HG03571 (cell line): ENCODE measurements around the gene FAM3A.
A peak's percentile ranks its signal among the peaks of the same experiment; 100 is the strongest.
"Not testable (repeated sequence)": the region's sequence is repeated elsewhere in the genome, so short reads cannot be mapped to it uniquely, and the experiment has no call there.

ENCODE experiments used
- ATAC-seq: cut with Tn5 transposase; IDR thresholded peaks from one replicate; pipeline ENCODE4 v1.9.1; 2021; ENCODE audit not compliant: unreplicated experiment

The FAM3A gene, protein sequence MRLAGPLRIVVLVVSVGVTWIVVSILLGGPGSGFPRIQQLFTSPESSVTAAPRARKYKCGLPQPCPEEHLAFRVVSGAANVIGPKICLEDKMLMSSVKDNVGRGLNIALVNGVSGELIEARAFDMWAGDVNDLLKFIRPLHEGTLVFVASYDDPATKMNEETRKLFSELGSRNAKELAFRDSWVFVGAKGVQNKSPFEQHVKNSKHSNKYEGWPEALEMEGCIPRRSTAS

DNA sequence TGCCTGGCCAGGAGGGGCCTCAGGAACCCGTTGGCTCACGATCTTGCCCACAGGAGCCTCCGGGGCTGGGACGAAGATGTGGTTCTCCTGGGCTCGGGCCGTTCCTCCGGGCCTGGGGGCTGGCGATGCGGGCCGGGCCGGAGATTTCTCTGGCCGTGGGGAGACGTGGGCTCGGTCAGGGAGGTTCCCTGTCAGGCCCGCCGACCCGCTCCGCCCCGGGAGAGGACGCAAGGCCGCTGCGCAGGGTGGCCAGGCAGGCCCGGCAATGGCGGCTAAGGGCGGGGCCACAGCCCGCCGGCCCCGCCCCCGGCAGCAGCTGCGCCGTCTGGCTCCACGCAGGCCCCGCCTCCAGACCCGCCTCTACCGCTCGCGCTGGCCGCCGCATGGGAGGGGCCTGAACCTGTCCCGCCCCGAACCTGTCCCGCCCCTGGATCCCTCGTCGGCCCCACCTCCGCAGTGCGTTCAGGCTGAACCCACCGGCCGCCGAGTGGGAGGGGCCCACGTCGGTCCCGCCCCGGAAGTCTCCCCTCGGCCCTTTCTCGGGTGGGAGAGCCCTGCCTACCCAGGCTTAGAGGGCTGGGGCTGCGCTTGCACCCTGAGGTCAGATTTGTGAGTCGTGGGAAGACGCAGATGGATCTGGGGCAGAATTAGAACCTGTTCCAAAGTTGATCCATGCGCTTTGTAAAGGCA, at the start of gene FAM3A:
TSS of gene FAM3A (minus strand) at position 267 of the 690 bp plus-strand sequence. CDS start 460 bp downstream, outside the sequence.
- ATAC-seq, result peak; percentile 88

DNA sequence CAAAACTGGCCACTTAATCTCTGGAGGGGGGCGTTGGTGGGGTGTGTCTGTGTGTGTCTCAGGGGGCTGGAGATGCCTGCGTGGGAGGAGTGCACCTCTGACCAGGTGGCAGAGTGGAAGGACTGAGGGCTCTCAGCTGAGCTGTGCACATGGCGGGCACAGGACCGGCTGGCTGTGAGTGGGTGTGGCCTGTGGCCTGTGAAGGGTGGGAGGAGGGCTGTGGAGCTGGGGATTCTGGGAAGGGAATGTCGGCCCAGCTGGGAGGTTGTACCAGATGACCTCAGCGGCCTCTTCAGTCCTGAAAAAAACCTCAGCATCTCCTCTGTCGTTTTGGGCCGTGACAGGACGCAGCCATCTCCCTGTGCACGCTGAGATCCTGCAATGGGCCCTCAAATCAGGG, 46.3 kb upstream of the FAM3A start:
- ATAC-seq, result not testable (repeated sequence)

DNA sequence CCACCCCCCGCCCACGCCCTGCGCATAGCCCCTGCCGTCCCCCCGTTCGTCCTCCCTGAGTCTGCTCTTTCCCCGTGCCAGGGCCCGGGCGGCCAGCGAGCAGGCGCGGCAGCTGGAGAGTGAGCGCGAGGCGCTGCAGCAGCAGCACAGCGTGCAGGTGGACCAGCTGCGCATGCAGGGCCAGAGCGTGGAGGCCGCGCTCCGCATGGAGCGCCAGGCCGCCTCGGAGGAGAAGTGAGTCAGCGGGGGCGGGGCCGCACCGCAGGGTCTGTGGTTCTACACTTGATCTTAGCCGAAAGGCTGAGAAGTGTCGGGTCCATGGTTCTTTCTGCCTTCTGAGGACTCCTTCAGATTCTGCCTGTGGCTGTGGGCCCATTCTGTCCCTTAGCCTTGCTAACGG, 44.3 kb upstream of the FAM3A start:
- not testable (repeated sequence) for ATAC-seq

DNA sequence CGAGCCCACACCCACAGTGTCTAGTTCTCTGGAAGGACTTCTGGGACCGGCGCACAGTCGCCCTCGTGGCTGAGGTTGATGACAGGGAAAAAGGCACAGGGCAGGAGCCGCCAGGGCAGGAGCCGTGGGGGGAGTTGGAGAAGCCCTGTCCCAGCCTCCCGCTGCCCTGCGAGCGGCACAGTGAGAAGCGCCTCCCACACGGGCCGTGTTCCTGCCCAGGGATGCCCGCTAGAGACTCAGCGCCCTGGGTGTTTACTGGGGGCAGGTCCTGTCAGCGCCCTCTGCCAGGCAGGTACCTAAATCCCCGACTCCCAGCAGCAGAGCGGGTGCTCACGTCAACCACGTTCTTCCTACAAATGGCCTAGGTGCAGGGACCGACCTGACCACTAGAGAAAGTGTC, 42.9 kb upstream of the FAM3A start:
- ATAC-seq, result not testable (repeated sequence)

DNA sequence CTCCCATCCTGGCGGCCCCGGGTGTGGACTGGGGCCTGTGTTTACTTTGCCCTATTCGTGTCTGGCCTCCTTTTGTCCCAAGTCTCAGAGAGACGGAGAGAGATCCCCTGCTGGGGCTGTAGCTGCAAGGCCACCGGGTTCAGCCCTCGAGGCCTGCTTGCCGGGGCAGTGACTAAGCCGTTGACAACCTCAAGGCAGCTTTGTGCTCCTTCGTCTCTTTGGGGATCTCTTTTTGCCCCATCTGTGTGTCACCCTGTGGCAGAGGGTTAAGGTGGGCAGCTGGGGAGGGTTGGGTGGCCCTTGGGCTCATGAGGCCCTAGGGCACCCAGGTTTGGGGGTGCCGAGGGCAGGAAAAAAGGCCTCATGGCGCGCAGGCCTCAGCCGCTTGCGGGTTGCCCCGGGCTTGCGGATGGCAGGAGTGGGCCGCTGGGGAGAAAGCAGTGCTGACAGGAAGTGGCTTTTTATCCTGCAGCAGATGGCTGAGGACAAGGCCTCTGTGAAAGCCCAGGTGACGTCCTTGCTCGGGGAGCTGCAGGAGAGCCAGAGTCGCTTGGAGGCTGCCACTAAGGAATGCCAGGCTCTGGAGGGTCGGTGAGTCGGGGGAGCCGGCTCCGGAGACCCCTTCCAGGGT, 42.1 kb upstream of the FAM3A start:
- ATAC-seq, result not testable (repeated sequence)

DNA sequence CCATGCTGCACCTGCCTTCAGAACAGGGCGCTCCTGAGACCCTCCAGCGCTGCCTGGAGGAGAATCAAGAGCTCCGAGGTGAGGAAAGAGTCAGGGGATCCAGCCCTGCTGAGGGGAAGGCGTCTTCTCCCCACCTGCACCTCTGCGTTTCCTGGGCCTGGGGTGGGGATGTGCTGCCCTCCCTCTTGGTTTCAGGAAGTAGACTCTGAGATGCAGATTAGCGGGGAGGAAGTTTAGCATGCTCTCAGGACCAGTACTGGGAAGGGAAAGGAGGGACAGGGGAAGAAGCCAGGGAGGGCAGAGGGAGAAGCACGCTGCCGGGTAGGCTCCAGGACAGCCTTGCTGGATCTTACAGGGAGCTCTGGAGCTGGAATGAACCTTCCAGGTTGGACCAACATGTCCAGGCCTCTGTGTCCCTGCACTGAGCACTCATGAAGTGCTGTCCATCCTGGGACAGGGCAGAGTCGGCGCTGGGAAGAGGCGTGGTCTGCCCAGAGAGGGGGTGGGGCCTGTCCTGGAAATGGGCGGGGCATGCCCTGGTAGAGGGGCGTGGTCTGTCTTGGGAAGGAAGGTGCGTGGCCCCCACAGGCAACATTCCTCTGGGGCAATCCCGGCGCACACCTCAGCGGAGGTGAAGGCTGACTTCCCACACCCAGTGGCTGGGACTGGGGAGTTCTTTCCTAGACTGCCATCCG, 36.2 kb upstream of the FAM3A start:
- not testable (repeated sequence) for ATAC-seq

DNA sequence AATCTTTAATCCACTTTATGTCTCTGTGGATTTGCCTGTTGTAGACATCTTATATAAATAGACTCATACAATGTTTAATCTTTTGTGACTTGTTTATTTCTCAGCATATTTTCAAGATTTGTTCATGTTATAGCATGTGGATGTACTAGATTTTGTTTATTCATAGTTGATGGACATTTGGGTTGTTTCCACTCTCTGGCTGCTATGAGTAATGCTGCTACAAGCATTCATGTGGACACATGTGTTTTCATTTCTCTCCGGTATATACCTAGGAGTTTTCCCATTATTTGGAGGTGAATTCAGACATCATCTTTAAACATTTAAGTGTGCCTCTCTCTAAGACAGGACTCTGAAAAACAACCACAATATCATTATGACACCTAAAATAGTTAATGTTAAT, 33.7 kb upstream of the FAM3A start:
- ATAC-seq, result no peak

DNA sequence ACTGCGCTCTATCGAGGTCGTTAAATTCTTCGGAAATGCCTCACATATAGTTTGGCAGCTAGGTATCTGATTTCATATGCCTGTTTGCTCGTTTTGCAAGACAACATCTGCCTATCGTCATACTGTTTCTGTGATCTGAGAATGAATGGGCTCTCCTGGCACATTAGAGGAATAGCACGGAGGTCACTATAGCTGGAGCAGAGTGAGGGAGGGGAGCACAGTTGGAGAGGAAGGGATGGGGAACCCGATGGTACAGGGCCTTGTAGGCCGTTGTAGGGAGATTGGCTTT, 31.9 kb upstream of the FAM3A start:
- no peak for ATAC-seq

DNA sequence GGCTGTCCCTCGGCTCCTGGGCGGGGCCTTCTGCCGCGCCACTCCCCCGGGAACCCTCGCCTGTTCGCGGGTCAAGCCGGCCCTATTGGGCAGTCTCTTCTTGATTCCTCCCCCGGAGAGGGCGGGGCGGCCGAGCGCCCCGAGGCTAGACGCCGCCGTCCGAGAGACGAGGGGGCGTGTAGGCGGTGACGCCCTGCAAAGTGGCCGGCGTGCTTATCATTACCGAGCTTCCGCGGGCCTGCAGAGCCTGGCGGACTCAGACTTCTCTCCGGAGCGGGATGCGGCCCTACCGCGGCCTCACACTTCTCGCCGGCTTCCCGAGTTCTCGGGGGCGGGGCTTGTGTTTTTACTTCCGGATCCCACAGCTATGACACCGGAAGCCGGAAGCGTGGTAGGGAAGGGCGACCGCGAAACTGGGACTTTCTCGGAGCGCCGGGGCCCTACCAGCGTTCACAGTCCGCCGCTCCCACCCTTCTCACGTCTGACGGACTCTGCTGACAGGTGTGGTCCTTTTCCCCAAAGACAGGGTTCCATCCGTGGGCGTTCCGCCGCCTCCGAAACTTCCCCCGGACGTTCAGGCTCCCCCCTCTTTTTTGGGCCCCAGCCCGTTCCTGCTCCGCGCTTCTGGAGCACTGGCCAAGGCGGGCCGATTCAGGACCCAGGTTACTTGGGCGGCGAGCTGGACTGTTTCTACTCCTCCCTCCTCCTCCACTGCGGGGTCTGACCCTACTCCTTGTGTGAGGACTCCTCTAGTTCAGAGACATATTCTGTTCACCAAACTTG, 31.4 kb upstream of the FAM3A start, which contains the start of gene IKBKG:
TSS of gene IKBKG (plus strand) at position 376 of the 783 bp plus-strand sequence. CDS start 4,383 bp downstream, outside the sequence.
- ATAC-seq, result peak; percentile 77

DNA sequence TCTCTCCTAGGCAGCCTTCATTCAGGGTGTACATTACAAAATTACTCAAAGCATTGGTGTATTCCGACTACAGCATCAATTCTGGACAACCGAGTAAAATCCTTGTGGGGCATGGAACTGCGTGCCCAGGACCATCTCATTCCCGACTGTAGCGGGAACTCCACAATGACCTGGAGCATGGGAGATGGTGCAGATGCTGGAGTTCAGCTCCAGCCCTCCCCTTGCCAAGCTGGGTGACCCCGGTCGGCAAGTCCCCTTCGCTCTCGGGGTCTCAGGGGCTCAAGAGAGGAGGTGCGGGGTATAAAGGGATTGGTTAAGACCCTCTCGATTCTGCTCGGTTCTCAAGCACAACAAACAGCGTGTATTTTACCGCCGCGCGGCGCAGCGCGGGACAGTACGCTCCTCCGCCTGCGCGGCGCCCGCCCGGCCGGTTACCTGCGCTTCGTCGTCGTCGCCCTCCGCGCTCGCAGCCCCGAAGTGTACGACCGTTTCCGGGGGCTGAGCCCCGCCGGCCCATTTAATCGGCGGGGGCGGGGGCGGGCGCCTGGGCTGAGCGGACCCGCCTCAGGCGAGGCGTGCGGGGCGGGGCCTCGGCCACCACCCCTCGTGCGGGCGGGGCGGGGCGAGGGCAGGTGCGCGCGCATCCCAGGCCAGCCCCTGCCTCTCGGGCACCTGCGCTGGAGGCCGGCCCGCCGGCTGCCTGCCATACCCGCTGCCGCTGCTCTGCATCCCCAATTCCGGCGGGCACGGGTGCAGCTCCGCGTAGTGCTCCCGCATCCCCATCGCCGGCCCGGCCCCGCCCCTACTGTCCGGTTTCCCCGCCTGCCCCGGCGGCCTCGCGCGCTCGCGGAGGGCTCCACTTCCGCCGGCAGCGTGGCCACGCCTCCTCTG, 30.6 kb upstream of the FAM3A start, which contains the start of gene G6PD:
TSS of gene G6PD (minus strand) at position 493 of the 891 bp plus-strand sequence. CDS start 691 bp downstream, outside the sequence.
- peak; percentile 45 for ATAC-seq

DNA sequence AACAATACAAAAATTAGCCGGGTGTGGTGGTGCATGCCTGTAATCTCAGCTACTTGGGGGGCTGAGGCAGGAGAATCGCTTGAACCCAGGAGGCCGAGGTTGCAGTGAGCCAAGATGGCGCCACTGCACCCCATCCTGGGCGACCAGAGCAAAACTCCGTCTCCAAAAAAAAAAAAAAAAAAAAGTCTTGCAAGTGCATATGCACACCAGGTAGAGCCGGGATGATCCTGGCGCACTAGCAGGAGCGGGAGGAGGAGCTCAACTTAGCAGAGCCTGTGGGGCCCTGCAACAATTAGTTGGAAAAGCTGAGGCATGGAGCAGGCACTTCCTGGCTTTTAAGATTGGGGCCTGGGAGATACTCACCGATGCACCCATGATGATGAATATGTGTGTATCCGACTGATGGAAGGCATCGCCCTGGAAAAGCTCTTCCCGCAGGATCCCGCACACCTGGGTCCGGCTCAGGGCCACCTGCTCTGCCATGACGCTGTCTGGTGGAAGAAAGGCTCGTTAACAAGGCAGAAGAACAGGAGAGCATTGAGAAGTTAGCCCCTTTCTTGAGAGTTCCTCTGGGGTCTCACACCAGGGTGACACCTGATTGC, 29.7 kb upstream of the FAM3A start:
- ATAC-seq, result no peak

DNA sequence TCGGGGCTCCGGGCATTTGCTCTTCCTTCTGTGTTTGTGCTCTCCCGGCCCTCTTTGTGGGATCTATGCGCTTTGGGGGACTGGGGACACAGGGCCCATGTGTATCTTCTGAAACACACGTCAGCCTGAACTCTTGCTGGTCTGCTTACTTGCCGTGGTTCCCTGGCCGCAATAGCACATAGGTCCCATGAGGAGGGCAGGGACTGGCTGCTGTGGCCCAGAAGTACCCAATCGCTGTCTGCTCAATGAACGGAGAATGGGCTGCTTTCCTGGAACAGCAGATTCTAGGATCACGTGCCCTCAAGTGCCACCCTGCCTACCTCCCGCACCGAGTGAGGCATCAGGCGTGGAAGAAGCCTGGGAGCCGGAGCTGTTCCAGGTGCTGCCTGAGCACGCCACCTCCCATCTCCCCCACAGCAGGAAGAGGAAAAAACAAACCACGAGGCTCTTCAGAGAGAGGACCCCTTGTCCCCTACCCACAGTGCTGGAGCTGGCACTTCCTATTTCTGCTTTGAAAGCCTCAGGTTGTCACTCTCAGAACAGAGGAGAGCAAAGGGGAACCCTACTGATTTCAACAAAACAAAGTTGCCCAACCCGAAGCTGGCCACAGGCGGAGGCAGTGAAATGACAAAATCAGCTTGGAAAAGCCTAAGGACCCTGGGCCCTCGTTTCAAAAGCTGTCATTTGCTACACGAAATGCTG, 26.8 kb upstream of the FAM3A start:
- ATAC-seq, result no peak

DNA sequence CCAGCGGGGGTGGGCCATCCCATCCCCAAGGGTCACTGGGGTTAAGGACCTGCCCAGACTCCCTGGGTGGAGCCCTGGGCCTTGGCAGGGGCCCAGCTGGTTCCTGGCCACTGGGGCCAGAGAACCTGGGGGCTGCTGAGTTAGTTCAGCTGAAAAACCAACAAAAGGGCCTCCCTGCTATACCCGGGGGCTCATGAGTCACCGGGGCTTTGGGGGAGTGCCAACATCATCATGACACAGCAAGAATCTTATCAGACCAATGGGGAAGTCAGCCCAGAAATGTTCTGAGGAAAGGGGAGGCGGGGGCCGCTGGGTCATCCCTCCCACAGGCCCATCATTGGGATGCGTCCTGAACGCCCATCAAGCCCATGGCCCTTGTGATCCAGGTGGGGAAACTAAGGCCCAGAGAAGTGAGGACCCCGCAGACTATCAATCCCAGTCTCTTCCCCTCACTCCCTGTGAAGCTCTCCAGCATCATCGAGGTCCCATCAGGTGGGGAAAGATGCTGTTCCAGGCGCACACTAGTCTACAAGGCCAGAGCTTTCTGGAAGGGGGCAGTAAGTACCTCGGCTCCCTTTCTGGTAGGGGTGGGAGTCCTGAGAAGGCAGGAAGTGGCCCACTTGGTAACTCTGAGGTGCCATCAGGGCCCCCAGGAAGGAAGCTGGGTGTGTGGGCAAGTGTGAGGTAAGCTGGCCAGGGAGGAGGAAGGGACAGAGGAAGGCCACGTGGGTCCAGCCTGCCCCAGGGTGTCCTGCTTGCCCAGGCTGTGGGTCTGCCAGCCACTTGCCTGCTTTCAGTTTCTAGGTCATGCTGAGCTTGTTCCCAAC, 26.1 kb upstream of the FAM3A start:
- ATAC-seq, result no peak

DNA sequence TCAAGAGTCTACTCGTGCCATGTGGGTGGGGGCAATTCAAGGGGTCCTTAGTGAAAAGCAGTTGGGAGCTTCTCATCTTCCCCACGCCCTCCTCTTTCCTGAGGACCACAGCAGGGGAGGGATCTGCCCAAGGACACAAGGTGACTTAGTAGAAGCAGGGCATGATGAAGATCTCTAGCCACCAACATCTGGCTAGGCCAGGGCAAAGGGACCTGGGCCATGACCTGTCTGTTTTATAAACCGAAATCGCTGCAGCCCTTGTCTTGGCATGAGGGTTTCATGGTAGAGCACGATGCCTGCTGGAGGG, 25.5 kb upstream of the FAM3A start:
- ATAC-seq, result no peak

DNA sequence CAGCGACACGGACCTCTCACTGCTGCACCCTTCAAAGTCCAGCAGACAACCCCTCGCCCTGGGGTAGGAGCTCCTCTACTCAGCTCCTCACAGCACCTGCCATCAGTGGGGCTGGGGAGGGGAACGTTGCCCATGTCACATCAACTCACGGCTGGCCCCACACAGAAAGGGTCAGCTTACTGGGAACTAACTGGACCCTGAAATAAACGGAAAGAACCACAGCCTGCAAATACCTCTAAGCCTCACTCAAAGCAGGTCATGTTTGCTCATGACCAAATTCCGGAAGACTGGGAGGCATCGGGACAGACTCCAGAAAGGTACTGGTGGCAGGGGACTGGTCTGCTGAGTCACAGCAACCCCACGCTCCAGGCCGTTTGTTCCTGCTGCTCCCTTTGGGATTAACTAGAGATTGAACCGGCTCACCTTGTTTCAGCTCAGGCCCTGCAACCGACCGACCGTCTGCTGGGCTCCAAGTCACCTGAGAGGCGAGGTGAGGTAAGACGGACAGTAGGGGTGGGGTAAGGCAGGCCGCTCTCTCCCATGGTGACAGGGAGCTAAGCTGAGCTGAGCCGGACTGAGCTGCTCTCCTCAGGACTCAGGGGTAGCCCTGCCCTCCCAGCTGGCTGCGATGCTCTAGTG, 25.0 kb upstream of the FAM3A start:
- no peak for ATAC-seq

DNA sequence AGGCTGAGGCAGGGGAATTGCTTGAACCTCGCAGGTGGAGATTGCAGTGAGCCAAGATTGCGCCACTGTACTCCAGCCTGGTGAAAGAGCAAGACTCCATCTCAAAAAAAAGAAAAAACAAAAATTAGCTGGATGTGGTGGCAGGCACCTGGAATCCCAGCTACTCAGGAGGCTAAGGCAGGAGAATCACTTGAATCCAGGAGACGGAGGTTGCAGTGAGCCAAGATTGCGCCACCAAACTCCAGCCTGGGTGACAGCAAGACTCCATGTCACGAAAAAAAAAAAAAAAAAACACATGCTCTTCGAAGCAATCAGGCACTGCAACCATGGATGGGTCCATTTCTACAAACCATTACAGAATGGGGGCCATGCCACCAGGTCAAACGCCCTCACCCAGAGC, 24.3 kb upstream of the FAM3A start:
- not testable (repeated sequence) for ATAC-seq

DNA sequence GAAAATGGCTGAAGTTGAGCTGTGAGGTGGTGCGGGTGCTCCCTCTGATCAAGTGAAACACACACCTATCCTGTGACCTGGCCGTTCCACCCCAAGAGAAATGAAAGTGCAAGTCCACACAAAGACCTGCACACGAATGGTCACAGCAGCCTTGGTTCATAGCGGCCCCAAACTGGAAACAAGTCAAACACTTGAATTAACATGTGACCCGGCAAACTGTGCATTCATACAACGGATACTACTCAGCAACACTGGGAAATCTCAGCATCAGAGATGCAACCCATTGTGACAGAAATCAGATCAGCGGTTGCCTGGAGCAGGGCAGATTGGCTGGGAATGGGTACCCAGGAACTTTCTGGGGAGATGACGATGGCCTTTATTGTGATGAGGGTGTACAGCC, 23.0 kb upstream of the FAM3A start:
- no peak for ATAC-seq

DNA sequence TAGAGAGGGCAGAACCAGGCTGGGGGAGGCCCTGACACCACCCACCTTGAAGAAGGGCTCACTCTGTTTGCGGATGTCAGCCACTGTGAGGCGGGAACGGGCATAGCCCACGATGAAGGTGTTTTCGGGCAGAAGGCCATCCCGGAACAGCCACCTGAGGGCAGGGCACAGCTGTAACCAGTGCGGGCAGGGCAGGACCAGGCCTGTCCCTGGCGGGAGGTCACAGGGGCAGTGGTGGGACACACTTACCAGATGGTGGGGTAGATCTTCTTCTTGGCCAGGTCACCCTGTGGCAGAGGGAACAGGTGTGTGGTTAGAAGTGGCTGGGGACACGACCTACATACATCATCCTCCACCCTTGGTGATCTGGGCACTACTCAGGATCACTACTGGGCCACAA, 19.9 kb upstream of the FAM3A start:
- ATAC-seq, result no peak
